Astrocyte (in vitro differentiated cells and primary cell): ENCODE data around the gene OR6B2. TPM values are rescaled to one million over a fixed set of nuclear protein-coding genes. Genes with fewer than 3 reads are reported as not detected.
"Not testable (repeated sequence)": the region's sequence is repeated elsewhere in the genome, so short reads cannot be mapped to it uniquely, and the experiment has no call there.

Experiments used
- DNase-seq: peaks from one replicate; pipeline ENCODE4 v3.0.0-alpha.2; 2010; ENCODE audit warnings: low read depth
- FAIRE-seq: peaks from 2 replicates; lab custom pipeline; 2011; peaks lifted over from hg19 to GRCh38; lab: Jason Lieb, UNC
- H2AFZ ChIP-seq: 2 replicates; pipeline ENCODE4 v1.6.0; 2012; ENCODE audit warnings: low read depth, low read length, inconsistent platforms
- H3K27ac ChIP-seq: 2 replicates; pipeline ENCODE4 v1.5.1; 2011; ENCODE audit warnings: low read depth, low read length, inconsistent platforms
- H3K27me3 ChIP-seq: 2 replicates; pipeline ENCODE4 v1.6.0; 2011; ENCODE audit warnings: low read length, inconsistent platforms; ENCODE audit not compliant: insufficient read depth
- H3K36me3 ChIP-seq: 2 replicates; pipeline ENCODE4 v1.5.1; 2011; ENCODE audit warnings: low read length, inconsistent platforms; ENCODE audit not compliant: insufficient read depth
- H3K4me1 ChIP-seq: 2 replicates; pipeline ENCODE4 v1.5.1; 2011; ENCODE audit warnings: low read length, inconsistent platforms; ENCODE audit not compliant: insufficient read depth
- H3K4me2 ChIP-seq: 2 replicates; pipeline ENCODE4 v1.6.0; 2012; ENCODE audit warnings: low read length, inconsistent platforms
- H3K4me3 ChIP-seq: 2 replicates; pipeline ENCODE4 v1.5.1; 2011; ENCODE audit warnings: low read depth, mild to moderate bottlenecking, low read length, inconsistent platforms; ENCODE audit not compliant: insufficient read depth
- H3K79me2 ChIP-seq: 2 replicates; pipeline ENCODE4 v1.6.0; 2012; ENCODE audit warnings: mild to moderate bottlenecking, low read length, inconsistent platforms; ENCODE audit not compliant: insufficient read depth
- H3K9ac ChIP-seq: 2 replicates; pipeline ENCODE4 v1.6.0; 2012; ENCODE audit warnings: mild to moderate bottlenecking, low read length, inconsistent platforms
- H3K9me3 ChIP-seq: 2 replicates; pipeline ENCODE4 v1.5.1; 2012; ENCODE audit warnings: low read depth, mild to moderate bottlenecking, low read length, inconsistent platforms; ENCODE audit not compliant: insufficient read depth
- H4K20me1 ChIP-seq: 2 replicates; pipeline ENCODE4 v1.6.0; 2012; ENCODE audit warnings: low read length, inconsistent platforms; ENCODE audit not compliant: insufficient read depth
- H3K27ac Mint-ChIP-seq: one replicate; pipeline ENCODE4 v1.8.0; 2021; ENCODE audit warnings: mild to moderate bottlenecking, mixed read lengths; ENCODE audit not compliant: unreplicated experiment
- H3K27me3 Mint-ChIP-seq: one replicate; pipeline ENCODE4 v1.8.0; 2021; ENCODE audit warnings: low read depth, mixed read lengths; ENCODE audit not compliant: unreplicated experiment
- H3K36me3 Mint-ChIP-seq: one replicate; pipeline ENCODE4 v1.8.0; 2021; ENCODE audit warnings: low read depth, mixed read lengths; ENCODE audit not compliant: unreplicated experiment
- H3K4me1 Mint-ChIP-seq: one replicate; pipeline ENCODE4 v1.8.0; 2021; ENCODE audit warnings: low read depth, mixed read lengths; ENCODE audit not compliant: unreplicated experiment
- H3K4me3 Mint-ChIP-seq: one replicate; pipeline ENCODE4 v1.8.0; 2021; ENCODE audit warnings: mild to moderate bottlenecking, moderate library complexity, mixed read lengths; ENCODE audit not compliant: unreplicated experiment
- H3K9me3 Mint-ChIP-seq: one replicate; pipeline ENCODE4 v1.8.0; 2021; ENCODE audit warnings: mild to moderate bottlenecking, mixed read lengths; ENCODE audit not compliant: unreplicated experiment
- CTCF ChIP-seq: IDR thresholded peaks from 2 replicates; pipeline ENCODE4 v1.5.1; 2011; ENCODE audit warnings: low read depth, mild to moderate bottlenecking, inconsistent platforms, low read length, moderate library complexity; ENCODE audit not compliant: insufficient read depth
- EZH2 ChIP-seq: IDR thresholded peaks from 2 replicates; pipeline ENCODE4 v1.6.1; 2012; ENCODE audit warnings: mild to moderate bottlenecking, low read length, inconsistent platforms; ENCODE audit not compliant: insufficient read depth
- total RNA-seq: library from RNA; stranded (reverse); gene quantifications from 2 replicates; pipeline ENCODE4 v1.2.1, GENCODE V29; 2021

OR6B2 gene
- total RNA-seq, 1 donor from 2014 or later = not detected

GRCh38 chr2:240050278-240050677 lies 20.0 kb upstream of the OR6B2 start:
- Mint-ChIP-seq H3K36me3 (no peaks in the 10 kb centered on the region), H3K27me3 (peaks cover 43% of the 10 kb centered on the region), H3K4me1 (no peaks in the 10 kb centered on the region), H3K4me3 (no peak overlapping the region), H3K27ac (no peak overlapping the region), H3K9me3 (no peaks in the 10 kb centered on the region)
- H3K27ac ChIP-seq = no peak overlapping the region
- no peaks in the 10 kb centered on the region for H3K9me3 ChIP-seq
- H3K79me2 ChIP-seq = no peaks in the 10 kb centered on the region
- no peak overlapping the region for H3K9ac ChIP-seq
- no peak for DNase-seq
- no peaks in the 10 kb centered on the region for H3K4me1 ChIP-seq
- FAIRE-seq = no peak
- H2AFZ ChIP-seq = no peak overlapping the region
- no peak overlapping the region for H3K4me3 ChIP-seq
- no peak overlapping the region for H3K4me2 ChIP-seq
- H3K36me3 ChIP-seq = no peaks in the 10 kb centered on the region
- peaks cover 19% of the 10 kb centered on the region for H3K27me3 ChIP-seq
- H4K20me1 ChIP-seq = no peaks in the 10 kb centered on the region
- TF ChIP-seq EZH2 (no peak), CTCF (no peak)

- H3K4me3 ChIP-seq = no peak overlapping the region
- H3K4me1 Mint-ChIP-seq = no peaks in the 10 kb centered on the region
- no peak overlapping the region for H3K27ac ChIP-seq
- H3K4me2 ChIP-seq = no peak overlapping the region
- TF ChIP-seq EZH2 = no peak
- no peak for TF ChIP-seq CTCF
- no peak overlapping the region for H2AFZ ChIP-seq
- H3K36me3 Mint-ChIP-seq = no peaks in the 10 kb centered on the region
- DNase-seq (no peak), FAIRE-seq (no peak)
- H3K27me3 ChIP-seq = peaks cover 19% of the 10 kb centered on the region
- peaks cover 36% of the 10 kb centered on the region for H3K27me3 Mint-ChIP-seq
- no peaks in the 10 kb centered on the region for H3K4me1 ChIP-seq
- no peak overlapping the region for H3K4me3 Mint-ChIP-seq
- H4K20me1 ChIP-seq = no peaks in the 10 kb centered on the region
- no peaks in the 10 kb centered on the region for H3K79me2 ChIP-seq
- H3K9me3 ChIP-seq = no peaks in the 10 kb centered on the region
- peaks cover 3% of the 10 kb centered on the region for H3K9me3 Mint-ChIP-seq
- H3K36me3 ChIP-seq = no peaks in the 10 kb centered on the region
- H3K27ac Mint-ChIP-seq = no peak overlapping the region
- no peak overlapping the region for H3K9ac ChIP-seq
Observed at GRCh38 chr2:240048237-240048636, 18.0 kb upstream of the OR6B2 start.

GRCh38 chr2:240045098-240045497 lies 14.9 kb upstream of the OR6B2 start:
- TF ChIP-seq CTCF (no peak), EZH2 (no peak)
- peaks cover 40% of the 10 kb centered on the region for H3K27me3 Mint-ChIP-seq
- H4K20me1 ChIP-seq = no peaks in the 10 kb centered on the region
- H3K9ac ChIP-seq = no peak overlapping the region
- DNase-seq = no peak
- H3K79me2 ChIP-seq = no peaks in the 10 kb centered on the region
- H2AFZ ChIP-seq = no peak overlapping the region
- peak overlapping the region; percentile 44 for H3K27ac Mint-ChIP-seq
- no peaks in the 10 kb centered on the region for H3K4me1 Mint-ChIP-seq
- no peak for FAIRE-seq
- H3K9me3 Mint-ChIP-seq = peaks cover 5% of the 10 kb centered on the region
- no peaks in the 10 kb centered on the region for H3K36me3 Mint-ChIP-seq
- peaks cover 10% of the 10 kb centered on the region for H3K27me3 ChIP-seq
- no peaks in the 10 kb centered on the region for H3K9me3 ChIP-seq
- H3K4me3 ChIP-seq = no peak overlapping the region
- H3K4me3 Mint-ChIP-seq = no peak overlapping the region
- no peaks in the 10 kb centered on the region for H3K4me1 ChIP-seq
- no peak overlapping the region for H3K4me2 ChIP-seq
- H3K27ac ChIP-seq = no peak overlapping the region
- no peaks in the 10 kb centered on the region for H3K36me3 ChIP-seq

- not testable (repeated sequence) for H4K20me1 ChIP-seq, H3K36me3 ChIP-seq, H3K4me2 ChIP-seq, H3K9me3 ChIP-seq, H3K27ac Mint-ChIP-seq, H3K4me1 Mint-ChIP-seq, DNase-seq, H2AFZ ChIP-seq, H3K36me3 Mint-ChIP-seq, H3K4me1 ChIP-seq, H3K4me3 ChIP-seq, FAIRE-seq, H3K9ac ChIP-seq, H3K4me3 Mint-ChIP-seq, H3K27ac ChIP-seq, H3K79me2 ChIP-seq, H3K9me3 Mint-ChIP-seq
- peaks cover 36% of the 10 kb centered on the region for H3K27me3 Mint-ChIP-seq
- peaks cover 12% of the 10 kb centered on the region for H3K27me3 ChIP-seq
Observed at GRCh38 chr2:240044096-240044495, 13.9 kb upstream of the OR6B2 start.
